ENCODE results near the gene PLEKHJ1.

The PLEKHJ1 gene

GRCh38 chr19:2195361-2195760 lies 40.8 kb downstream of the PLEKHJ1 start:
- DNase-seq: no peak

- no peak for DNase-seq
These were observed 41.5 kb downstream of the PLEKHJ1 start for GRCh38 chr19:2194513-2195078.

- DNase-seq: no peak
These were observed 42.3 kb downstream of the PLEKHJ1 start for GRCh38 chr19:2193807-2194206.

- no peak for DNase-seq
These were observed 43.3 kb downstream of the PLEKHJ1 start for GRCh38 chr19:2192862-2193261.

- no peak for DNase-seq
These were observed 44.4 kb downstream of the PLEKHJ1 start for GRCh38 chr19:2191456-2192310.

- no peak for DNase-seq
These were observed 45.2 kb downstream of the PLEKHJ1 start for GRCh38 chr19:2190848-2191455.

- no peak for DNase-seq
These were observed 46.2 kb downstream of the PLEKHJ1 start for GRCh38 chr19:2189880-2190279.

- DNase-seq: no peak
These were observed 47.3 kb downstream of the PLEKHJ1 start for GRCh38 chr19:2188708-2189385.

- no peak for DNase-seq
These were observed 49.0 kb downstream of the PLEKHJ1 start for GRCh38 chr19:2187159-2187558.

GRCh38 chr19:2186071-2186846 lies 49.9 kb downstream of the PLEKHJ1 start:
- no peak for DNase-seq

GRCh38 chr19:2185734-2186070 lies 50.4 kb downstream of the PLEKHJ1 start:
- DNase-seq: no peak

GRCh38 chr19:2184422-2184975 lies 51.6 kb downstream of the PLEKHJ1 start:
- DNase-seq: no peak

Measured in activated CD4-positive, CD25-positive, alpha-beta regulatory T cell (primary cell).